HCT116 (cell line): ENCODE results near the gene DCTN4. TPM values are rescaled to one million over a fixed set of nuclear protein-coding genes. Genes with fewer than 3 reads are reported as not detected.
"Not testable (repeated sequence)": the region's sequence is repeated elsewhere in the genome, so short reads cannot be mapped to it uniquely, and the experiment has no call there.

Experiments used
- ATAC-seq: fragments of 200-7000 bp; cut with Tn5 transposase; 2 replicates; pipeline ENCODE4 v1.9.1; 2020; ENCODE audit warnings: mild to moderate bottlenecking, moderate library complexity
- BruUV-seq: library from RNA; stranded (reverse); fragments of 400-500 nt; replicated peaks from 2 replicates; lab custom pipeline; 2021; lab: Mats Ljungman, UMichigan
- CTCF ChIA-PET: fragments of 300-600 bp; sonication (Branson Sonifier 250); formaldehyde crosslinking; loops from one replicate; lab custom pipeline; 2021; ENCODE audit warnings: antibody characterized with exemption; lab: Charles Lee
- POLR2A ChIA-PET: fragments of 300-600, 350-600 bp; sonication (Branson Sonifier 250); formaldehyde crosslinking; loops from one replicate; lab custom pipeline; 2021; ENCODE audit warnings: antibody characterized with exemption; lab: Charles Lee
- RAD21 ChIA-PET, 2 experiments: fragments of 300-600 bp; sonication (Branson Sonifier 250); formaldehyde crosslinking; loops; one replicate each; lab custom pipeline; 2023; ENCODE audit warnings: low total read pairs in 2 of 2; ENCODE audit not compliant: uncharacterized antibody in 2 of 2, unreplicated experiment in 2 of 2, low non-redundant PET in 1 of 2; lab: Charles Lee
- DNase-seq: peaks from one replicate; pipeline ENCODE4 v3.0.0-alpha.2; 2010; ENCODE audit warnings: low read depth, low spot score
- H2AFZ ChIP-seq: fragments of 200-600 bp; shearing (Covaris generic), sonication (generic); 2 replicates; pipeline ENCODE4 v1.6.1; 2017; ENCODE audit warnings: low read depth, mixed run types, mixed read lengths, antibody characterized with exemption, low read length; ENCODE audit not compliant: poor library complexity, severe bottlenecking
- H3K27ac ChIP-seq: 2 replicates; pipeline ENCODE4 v1.5.1; 2012; ENCODE audit warnings: low read depth, low read length
- H3K27me3 ChIP-seq: fragments of 200-600 bp; sonication (generic); 2 replicates; pipeline ENCODE4 v1.6.1; 2016; ENCODE audit warnings: mixed run types, low read length, mixed read lengths; ENCODE audit not compliant: insufficient read depth
- H3K36me3 ChIP-seq, 2 experiments: fragments of 200-500 bp in 1 of 2; fragments of 200-600 bp in 1 of 2; sonication (Bioruptor generic) in 1 of 2; sonication (generic) in 1 of 2; 2 replicates each; pipeline versions ENCODE4 v1.5.1 to v1.6.1; 2014 to 2016; ENCODE audit warnings: low read length in 2 of 2, inconsistent platforms in 1 of 2, mixed read lengths in 1 of 2, mixed run types in 1 of 2; ENCODE audit not compliant: insufficient read depth in 2 of 2, control insufficient read depth in 1 of 2
- H3K4me1 ChIP-seq, 2 experiments: fragments of 200-600 bp in 1 of 2; sonication (generic) in 1 of 2; 2 replicates each; pipeline versions ENCODE4 v1.5.1 to v1.6.1; 2012 to 2017; ENCODE audit warnings: low read length in 2 of 2, inconsistent platforms in 1 of 2, mild to moderate bottlenecking in 1 of 2, mixed read lengths in 1 of 2, mixed run types in 1 of 2, moderate library complexity in 1 of 2; ENCODE audit not compliant: insufficient read depth in 2 of 2, control insufficient read depth in 1 of 2
- H3K4me2 ChIP-seq: fragments of 200-600 bp; sonication (generic); 2 replicates; pipeline ENCODE4 v1.6.1; 2017; ENCODE audit warnings: mixed run types, low read length, mixed read lengths
- H3K4me3 ChIP-seq, 2 experiments: fragments of 200-600 bp in 1 of 2; sonication (generic) in 1 of 2; replicated peaks in 1 of 2; 2 replicates each; pipeline ENCODE4 v1.5.1; 2011 to 2016; ENCODE audit warnings: low read length in 2 of 2, control low read depth in 1 of 2, low read depth in 1 of 2, mild to moderate bottlenecking in 1 of 2, mixed read lengths in 1 of 2, mixed run types in 1 of 2
- H3K79me2 ChIP-seq: fragments of 200-600 bp; sonication (generic); 2 replicates; pipeline ENCODE4 v1.6.1; 2017; ENCODE audit warnings: mild to moderate bottlenecking, mixed run types, low read length, moderate library complexity, mixed read lengths; ENCODE audit not compliant: insufficient read depth
- H3K9ac ChIP-seq: fragments of 200-600 bp; sonication (generic); 2 replicates; pipeline ENCODE4 v1.6.1; 2016; ENCODE audit warnings: low read length, mixed read lengths
- H3K9me2 ChIP-seq: fragments of 200-600 bp; sonication (generic), shearing (Covaris generic); 2 replicates; pipeline ENCODE4 v1.6.1; 2017; ENCODE audit warnings: mixed run types, mild to moderate bottlenecking, moderate library complexity; ENCODE audit not compliant: insufficient read depth
- H3K9me3 ChIP-seq, 2 experiments: fragments of 200-500 bp in 1 of 2; fragments of 200-600 bp in 1 of 2; sonication (Bioruptor generic) in 1 of 2; sonication (generic) in 1 of 2; 2 replicates each; pipeline ENCODE4 v1.6.1; 2014 to 2017; ENCODE audit warnings: low read length in 2 of 2, mixed read lengths in 2 of 2, inconsistent platforms in 1 of 2, low read depth in 1 of 2, mild to moderate bottlenecking in 1 of 2, mixed run types in 1 of 2, moderate library complexity in 1 of 2; ENCODE audit not compliant: control insufficient read depth in 1 of 2, insufficient read depth in 1 of 2
- H4K20me1 ChIP-seq: fragments of 200-600 bp; sonication (generic), shearing (Covaris generic); 2 replicates; pipeline ENCODE4 v1.6.1; 2017; ENCODE audit warnings: mixed run types, mild to moderate bottlenecking, moderate library complexity; ENCODE audit not compliant: insufficient read depth
- CBX3 ChIP-seq: IDR thresholded peaks from 2 replicates; pipeline ENCODE4 v1.6.1; 2012; ENCODE audit warnings: low read depth
- EGR1 ChIP-seq: IDR thresholded peaks from 2 replicates; pipeline ENCODE4 v1.6.1; 2012; ENCODE audit warnings: low read depth
- EZH2phosphoT487 ChIP-seq: fragments of 200-600 bp; IDR thresholded peaks from 2 replicates; pipeline ENCODE4 v1.6.1; 2018; ENCODE audit warnings: antibody characterized with exemption, borderline replicate concordance
- FOSL1 ChIP-seq: IDR thresholded peaks from 2 replicates; pipeline ENCODE4 v1.6.1; 2012; ENCODE audit warnings: low read depth
- JUND ChIP-seq: IDR thresholded peaks from 2 replicates; pipeline ENCODE4 v1.6.1; 2012
- MAX ChIP-seq: IDR thresholded peaks from 2 replicates; pipeline ENCODE4 v1.6.1; 2012
- POLR2A ChIP-seq: IDR thresholded peaks from 2 replicates; pipeline ENCODE4 v1.7.0; 2011; ENCODE audit warnings: borderline replicate concordance; ENCODE audit not compliant: insufficient read depth, insufficient read length; ENCODE audit errors: extremely low read depth
- RAD21 ChIP-seq: IDR thresholded peaks from 2 replicates; pipeline ENCODE4 v1.6.1; 2012; ENCODE audit warnings: low read depth, mild to moderate bottlenecking
- SP1 ChIP-seq: IDR thresholded peaks from 2 replicates; pipeline ENCODE4 v1.6.1; 2012; ENCODE audit warnings: low read depth
- TCF7L2 ChIP-seq: IDR thresholded peaks from 2 replicates; pipeline ENCODE4 v1.7.0; 2011; ENCODE audit warnings: borderline replicate concordance, inconsistent platforms; ENCODE audit not compliant: insufficient read depth, insufficient read length; ENCODE audit errors: extremely low read depth
- YY1 ChIP-seq: IDR thresholded peaks from 2 replicates; pipeline ENCODE4 v1.6.1; 2011; ENCODE audit warnings: low read length, low read depth, moderate library complexity, mild to moderate bottlenecking; ENCODE audit not compliant: insufficient replicate concordance; ENCODE audit errors: extremely low read depth
- ZBTB33 ChIP-seq: IDR thresholded peaks from 2 replicates; pipeline ENCODE4 v1.6.1; 2011; ENCODE audit warnings: mild to moderate bottlenecking, low read length, moderate library complexity; ENCODE audit not compliant: insufficient replicate concordance; ENCODE audit errors: extremely low read depth
- intact Hi-C: fragments of 100-400 bp; cut with micrococcal nuclease; formaldehyde crosslinking; loops from 2 replicates; pipeline ENCODE4 v1.10.0; 2022
- total RNA-seq: library from RNA; stranded (reverse); gene quantifications from one replicate; pipeline ENCODE4 v1.2.1, GENCODE V29; 2021; ENCODE audit not compliant: unreplicated experiment

Gene DCTN4
- total RNA-seq, 1 experiment from 2014 or later: 78.8 TPM

- BruUV-seq, CTCF ChIA-PET, H3K27me3 ChIP-seq, POLR2A ChIA-PET, H3K36me3 ChIP-seq, intact Hi-C loops, RAD21 ChIA-PET, H3K27ac ChIP-seq, H3K9me2 ChIP-seq, H3K4me3 ChIP-seq, ATAC-seq, DNase-seq, H2AFZ ChIP-seq, H3K9ac ChIP-seq, H4K20me1 ChIP-seq, H3K9me3 ChIP-seq, H3K4me2 ChIP-seq, H3K4me1 ChIP-seq: not testable (repeated sequence)
- peaks cover 41% of the 10 kb centered on the region for H3K79me2 ChIP-seq
Observed at GRCh38 chr5:150743142-150743488, 15.7 kb downstream of the DCTN4 start.

- H3K27me3 ChIP-seq, H2AFZ ChIP-seq, DNase-seq, H4K20me1 ChIP-seq, H3K9ac ChIP-seq, H3K4me3 ChIP-seq, CTCF ChIA-PET, RAD21 ChIA-PET, intact Hi-C loops, H3K4me1 ChIP-seq, H3K27ac ChIP-seq, H3K9me2 ChIP-seq, H3K36me3 ChIP-seq, BruUV-seq, H3K4me2 ChIP-seq, H3K9me3 ChIP-seq, ATAC-seq: not testable (repeated sequence)
- peaks cover 47% of the 10 kb centered on the region for H3K79me2 ChIP-seq
- POLR2A ChIA-PET: interaction anchor here (1.6 kb wide), 1 partner anchor 16 kb away, joined by 4 read pairs; the partner anchor contains the start of gene DCTN4
Observed at GRCh38 chr5:150742455-150743141, 16.2 kb downstream of the DCTN4 start.

- no peaks in the 10 kb centered on the region for H3K4me1 ChIP-seq
- CTCF ChIA-PET: interaction anchor here (0.7 kb wide), 1 partner anchor 279 kb away, joined by 3 read pairs; no protein-coding TSS in a partner anchor
- no peaks in the 10 kb centered on the region for H3K27me3 ChIP-seq
- H3K9me2 ChIP-seq: no peaks in the 10 kb centered on the region
- no peak overlapping the region for H3K27ac ChIP-seq
- no peak overlapping the region for H3K4me3 ChIP-seq
- POLR2A ChIA-PET: interaction anchor here (1.6 kb wide), 1 partner anchor 18 kb away, joined by 4 read pairs; the partner anchor contains the start of gene DCTN4
- H4K20me1 ChIP-seq: no peaks in the 10 kb centered on the region
- intact Hi-C loops: no loop called here
- H3K36me3 ChIP-seq: no peaks in the 10 kb centered on the region
- H3K79me2 ChIP-seq: peaks cover 63% of the 10 kb centered on the region
- H3K9me3 ChIP-seq: no peaks in the 10 kb centered on the region
- RAD21 ChIA-PET: no interaction called here
- BruUV-seq: no TSS peak
- no peak for DNase-seq
- H3K9ac ChIP-seq: no peak overlapping the region
- H3K4me2 ChIP-seq: no peak overlapping the region
- no peak for ATAC-seq
- H2AFZ ChIP-seq: no peak overlapping the region
- no peak for TF ChIP-seq YY1
- no peak for TF ChIP-seq SP1
- TF ChIP-seq FOSL1: no peak
- no peak for TF ChIP-seq TCF7L2
- TF ChIP-seq JUND: no peak
- TF ChIP-seq EZH2phosphoT487: no peak
- no peak for TF ChIP-seq ZBTB33
- TF ChIP-seq CBX3: no peak
- TF ChIP-seq MAX: no peak
- TF ChIP-seq RAD21: no peak
- no peak for TF ChIP-seq POLR2A
- TF ChIP-seq EGR1: no peak
Observed at GRCh38 chr5:150740992-150741391, 17.8 kb downstream of the DCTN4 start.
